ENCODE data around the gene ADCYAP1R1. TPM values are rescaled to one million over a fixed set of nuclear protein-coding genes. Genes with fewer than 3 reads are reported as not detected.

Gene ADCYAP1R1
- total and polyA plus RNA-seq, 8 donors: 0.87 to 2.4 (median 1.4) TPM

DNA sequence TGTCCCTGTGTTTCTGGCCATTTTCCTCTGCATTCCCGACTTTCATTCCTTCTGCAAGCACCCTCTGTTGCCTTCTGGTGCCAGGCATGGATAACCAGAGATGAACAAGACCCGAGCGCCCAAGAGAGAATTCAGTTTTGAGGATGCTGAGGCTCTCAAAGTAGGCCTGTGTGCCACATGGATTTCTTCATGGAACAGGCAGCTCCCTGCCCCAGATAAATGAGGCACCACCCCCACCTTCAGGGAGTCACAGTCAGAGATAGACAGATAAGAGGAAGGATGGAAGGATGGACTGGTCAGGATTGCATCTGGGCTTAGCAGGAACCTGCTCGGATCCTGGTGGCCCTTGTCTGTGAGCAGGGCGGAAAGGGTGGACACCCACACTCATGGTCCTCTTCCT is 49.4 kb downstream of the ADCYAP1R1 start:
- no peak overlapping the region for H3K27ac ChIP-seq
- no peak for ATAC-seq
- no peaks in the 10 kb centered on the region for H3K27me3 ChIP-seq
- intact Hi-C loops (cut with DNase I): no loop called here
- no peaks in the 10 kb centered on the region for H3K36me3 ChIP-seq
- no peak overlapping the region for H3K4me3 ChIP-seq
- DNase-seq: no peak
- no peaks in the 10 kb centered on the region for H3K9me3 ChIP-seq
- TF ChIP-seq, protein P1, sequence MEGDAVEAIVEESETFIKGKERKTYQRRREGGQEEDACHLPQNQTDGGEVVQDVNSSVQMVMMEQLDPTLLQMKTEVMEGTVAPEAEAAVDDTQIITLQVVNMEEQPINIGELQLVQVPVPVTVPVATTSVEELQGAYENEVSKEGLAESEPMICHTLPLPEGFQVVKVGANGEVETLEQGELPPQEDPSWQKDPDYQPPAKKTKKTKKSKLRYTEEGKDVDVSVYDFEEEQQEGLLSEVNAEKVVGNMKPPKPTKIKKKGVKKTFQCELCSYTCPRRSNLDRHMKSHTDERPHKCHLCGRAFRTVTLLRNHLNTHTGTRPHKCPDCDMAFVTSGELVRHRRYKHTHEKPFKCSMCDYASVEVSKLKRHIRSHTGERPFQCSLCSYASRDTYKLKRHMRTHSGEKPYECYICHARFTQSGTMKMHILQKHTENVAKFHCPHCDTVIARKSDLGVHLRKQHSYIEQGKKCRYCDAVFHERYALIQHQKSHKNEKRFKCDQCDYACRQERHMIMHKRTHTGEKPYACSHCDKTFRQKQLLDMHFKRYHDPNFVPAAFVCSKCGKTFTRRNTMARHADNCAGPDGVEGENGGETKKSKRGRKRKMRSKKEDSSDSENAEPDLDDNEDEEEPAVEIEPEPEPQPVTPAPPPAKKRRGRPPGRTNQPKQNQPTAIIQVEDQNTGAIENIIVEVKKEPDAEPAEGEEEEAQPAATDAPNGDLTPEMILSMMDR (IDR thresholded peaks at IDR 0.05): no peak
- H3K4me1 ChIP-seq: no peaks in the 10 kb centered on the region

DNA sequence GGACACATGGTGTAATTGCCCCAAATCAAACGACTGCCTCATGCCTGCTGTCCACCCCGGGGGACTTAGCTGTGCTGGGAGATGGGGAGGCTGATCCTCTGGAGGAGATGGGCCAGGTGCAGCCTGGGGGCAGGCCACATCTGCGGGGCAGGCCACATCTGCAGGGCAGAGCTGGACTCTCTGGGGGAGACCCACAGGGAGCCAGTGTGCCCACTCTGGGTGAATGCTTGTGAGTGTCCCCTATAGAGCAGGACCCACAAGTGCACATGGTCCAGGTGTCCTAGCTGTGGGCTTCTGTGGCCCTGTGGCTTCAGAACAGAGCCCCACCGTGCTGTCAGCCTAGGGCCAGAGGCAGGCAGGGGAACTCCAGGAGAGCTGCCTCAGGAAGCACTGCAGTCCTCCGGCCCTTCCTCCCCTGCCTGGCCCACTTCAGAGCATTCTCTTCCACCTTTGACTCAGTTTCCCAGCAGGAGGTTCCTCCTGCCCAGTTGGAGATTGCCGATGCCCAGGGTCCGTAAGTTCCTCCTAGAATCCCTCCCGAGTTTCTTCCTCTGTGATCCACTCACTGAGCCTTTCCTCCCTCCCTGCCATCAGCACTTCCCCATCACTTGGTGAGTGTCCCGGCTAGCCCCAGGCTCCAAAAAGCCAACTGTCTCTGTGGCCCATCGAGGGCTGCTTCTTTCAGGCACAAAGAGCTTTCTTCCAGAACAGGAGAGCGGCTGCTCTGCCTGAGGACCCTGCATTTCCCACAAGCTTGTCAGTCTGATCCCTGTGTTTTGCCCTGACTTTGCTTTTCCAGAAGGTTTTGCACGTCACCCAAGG is 50.3 kb downstream of the ADCYAP1R1 start:
- ATAC-seq (no peak), DNase-seq (no peak)
- no peaks in the 10 kb centered on the region for H3K36me3 ChIP-seq
- no peak overlapping the region for H3K27ac ChIP-seq
- H3K9me3 ChIP-seq: no peaks in the 10 kb centered on the region
- TF ChIP-seq, protein P1 (IDR thresholded peaks at IDR 0.05): no peak
- H3K4me1 ChIP-seq: no peaks in the 10 kb centered on the region
- H3K4me3 ChIP-seq: no peak overlapping the region
- intact Hi-C loops (cut with DNase I): no loop called here
- H3K27me3 ChIP-seq: no peaks in the 10 kb centered on the region

DNA sequence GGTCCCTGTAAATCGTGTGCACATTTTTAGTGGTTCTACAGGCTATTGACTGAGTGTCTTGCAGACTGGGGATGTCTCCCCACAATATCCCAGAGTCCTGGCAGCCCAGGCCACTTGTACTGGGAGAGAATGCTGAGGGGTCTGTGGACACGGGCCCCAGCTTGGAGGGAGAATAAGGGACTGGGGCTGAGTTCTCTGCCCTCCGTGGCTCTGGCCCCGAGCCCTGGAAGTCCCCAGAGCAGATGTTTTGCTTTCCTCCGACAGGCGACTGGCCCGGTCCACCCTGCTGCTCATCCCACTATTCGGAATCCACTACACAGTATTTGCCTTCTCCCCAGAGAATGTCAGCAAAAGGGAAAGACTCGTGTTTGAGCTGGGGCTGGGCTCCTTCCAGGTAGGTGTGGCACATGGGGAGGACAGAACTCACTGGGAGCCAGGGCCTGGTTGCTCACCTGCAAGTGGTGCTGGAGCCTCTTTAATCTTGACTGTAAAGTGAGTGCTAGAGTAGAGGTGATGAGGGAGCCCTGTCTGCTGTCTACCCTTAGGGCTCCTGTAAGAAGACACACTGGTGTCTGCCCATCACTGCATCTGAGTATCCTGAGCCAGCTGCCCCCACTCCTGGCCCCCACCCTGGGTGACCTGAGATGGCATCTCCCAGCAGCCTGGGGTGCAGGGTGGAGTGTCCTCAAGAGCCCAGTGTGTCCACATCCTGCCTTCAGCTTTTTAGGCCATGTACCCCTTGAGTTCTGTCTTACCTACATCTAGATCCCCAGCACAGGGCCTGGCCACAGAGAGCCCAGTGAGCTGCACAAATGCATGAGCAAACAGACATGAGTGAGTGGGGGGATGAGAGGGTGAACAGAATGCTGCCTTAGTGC is 51.1 kb downstream of the ADCYAP1R1 start:
- no peaks in the 10 kb centered on the region for H3K36me3 ChIP-seq
- H3K27ac ChIP-seq: no peak overlapping the region
- H3K27me3 ChIP-seq: no peaks in the 10 kb centered on the region
- TF ChIP-seq, protein P1 (IDR thresholded peaks at IDR 0.05): no peak
- H3K4me3 ChIP-seq: no peak overlapping the region
- no peaks in the 10 kb centered on the region for H3K4me1 ChIP-seq
- intact Hi-C loops (cut with DNase I): no loop called here
- H3K9me3 ChIP-seq: no peaks in the 10 kb centered on the region
- DNase-seq (no peak), ATAC-seq (no peak)

DNA sequence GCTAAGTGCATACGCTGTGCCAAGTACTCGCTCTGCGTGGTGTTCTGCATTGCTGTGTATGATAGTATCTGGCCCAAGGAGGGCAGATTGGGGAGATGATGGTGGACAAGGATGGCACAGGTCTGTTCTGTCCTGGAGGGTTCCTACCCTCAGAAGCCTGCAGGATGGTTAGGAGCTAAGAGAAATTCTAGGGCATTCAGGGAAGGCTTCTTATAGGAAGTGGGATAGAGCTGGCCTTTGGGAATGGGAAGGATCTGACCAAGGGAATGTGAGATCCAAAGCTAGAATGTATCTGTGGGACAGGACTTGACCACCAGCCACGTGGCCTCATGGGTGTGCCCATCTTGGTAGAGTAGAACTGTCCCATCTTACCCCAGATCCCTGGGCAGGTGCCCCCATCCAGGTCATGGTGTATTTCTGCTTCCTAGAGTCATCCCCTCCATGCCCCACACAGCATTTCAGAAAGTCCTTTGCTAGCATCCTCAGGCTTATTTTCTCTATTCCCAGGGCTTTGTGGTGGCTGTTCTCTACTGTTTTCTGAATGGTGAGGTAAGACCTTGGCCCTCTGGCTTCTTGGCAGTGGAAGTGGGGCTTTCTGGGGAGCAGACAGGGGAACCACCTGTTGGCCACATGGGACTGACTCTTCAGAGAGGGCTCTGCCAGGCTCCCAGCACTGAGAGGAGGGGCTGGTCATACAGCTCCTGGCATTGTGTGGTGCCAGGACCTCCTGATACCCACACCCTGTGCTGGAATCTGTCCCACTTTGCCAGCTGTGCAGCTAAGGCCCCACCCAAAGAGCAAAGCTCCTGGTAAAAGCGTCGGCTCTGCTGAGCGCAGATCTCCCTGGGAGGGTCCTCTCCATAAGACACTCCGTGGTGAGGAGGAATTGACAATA is 52.5 kb downstream of the ADCYAP1R1 start:
- DNase-seq (no peak), ATAC-seq (no peak)
- H3K4me1 ChIP-seq: no peaks in the 10 kb centered on the region
- intact Hi-C loops (cut with DNase I): no loop called here
- H3K27me3 ChIP-seq: no peaks in the 10 kb centered on the region
- TF ChIP-seq, protein P1 (IDR thresholded peaks at IDR 0.05): no peak
- no peaks in the 10 kb centered on the region for H3K36me3 ChIP-seq
- no peak overlapping the region for H3K27ac ChIP-seq
- H3K9me3 ChIP-seq: no peaks in the 10 kb centered on the region
- H3K4me3 ChIP-seq: no peak overlapping the region
